GM19043 (cell line): ENCODE data around the gene LYRM4.

Experiments
- ATAC-seq: cut with Tn5 transposase; IDR thresholded peaks from one replicate; pipeline ENCODE4 v1.9.1; 2021; ENCODE audit warnings: low read depth; ENCODE audit not compliant: unreplicated experiment

LYRM4 gene

DNA sequence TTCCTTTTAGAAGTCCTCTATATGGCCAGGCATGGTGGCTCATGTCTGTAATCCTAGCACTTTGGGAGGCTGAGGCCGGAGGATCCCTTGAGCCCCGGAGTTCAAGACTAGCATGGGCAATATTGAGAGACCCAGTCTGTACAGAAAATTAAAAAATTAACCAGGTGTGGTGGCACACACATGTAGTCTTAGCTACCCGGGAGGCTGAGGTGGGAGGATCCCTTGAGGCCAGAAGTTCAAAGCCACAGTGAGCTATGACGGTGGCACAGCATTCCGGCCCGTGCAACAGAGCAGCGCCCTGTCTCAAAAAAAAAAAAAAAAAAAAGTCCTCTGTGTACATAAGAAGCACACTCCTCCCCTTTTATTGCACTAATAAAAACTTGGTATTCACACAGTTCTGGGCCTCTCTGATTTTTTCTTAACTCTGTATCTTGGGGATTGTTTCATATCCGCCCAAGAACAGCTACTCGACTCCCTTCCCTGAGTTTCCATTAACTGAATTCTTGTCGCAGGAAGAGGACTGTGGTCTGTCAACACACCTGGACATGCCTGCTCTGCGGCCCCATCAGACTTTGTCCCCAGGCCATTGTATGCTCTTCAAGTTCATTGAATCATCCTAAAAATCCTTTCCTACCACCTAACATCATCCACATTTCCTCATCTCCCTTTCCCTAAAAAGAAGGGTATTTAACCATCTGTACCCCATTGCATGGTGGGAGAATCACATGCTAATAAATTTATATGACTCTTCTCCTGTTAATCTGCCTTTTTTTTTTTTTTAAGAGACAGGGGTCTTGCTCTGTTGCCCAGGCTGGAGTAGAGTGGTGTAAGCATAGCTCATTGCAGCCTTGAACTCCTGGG lies 201.5 kb downstream of the LYRM4 start:
- no peak for ATAC-seq
